ENCODE data around the gene UNC13B. TPM values are rescaled to one million over a fixed set of nuclear protein-coding genes. Genes with fewer than 3 reads are reported as not detected.

Gene UNC13B
- total and polyA plus RNA-seq, 2 of the 8 experiments (the other 6 are each of a cell fraction or from before 2014, with no cell fraction given), result 23.1 to 51.7 TPM

DNA sequence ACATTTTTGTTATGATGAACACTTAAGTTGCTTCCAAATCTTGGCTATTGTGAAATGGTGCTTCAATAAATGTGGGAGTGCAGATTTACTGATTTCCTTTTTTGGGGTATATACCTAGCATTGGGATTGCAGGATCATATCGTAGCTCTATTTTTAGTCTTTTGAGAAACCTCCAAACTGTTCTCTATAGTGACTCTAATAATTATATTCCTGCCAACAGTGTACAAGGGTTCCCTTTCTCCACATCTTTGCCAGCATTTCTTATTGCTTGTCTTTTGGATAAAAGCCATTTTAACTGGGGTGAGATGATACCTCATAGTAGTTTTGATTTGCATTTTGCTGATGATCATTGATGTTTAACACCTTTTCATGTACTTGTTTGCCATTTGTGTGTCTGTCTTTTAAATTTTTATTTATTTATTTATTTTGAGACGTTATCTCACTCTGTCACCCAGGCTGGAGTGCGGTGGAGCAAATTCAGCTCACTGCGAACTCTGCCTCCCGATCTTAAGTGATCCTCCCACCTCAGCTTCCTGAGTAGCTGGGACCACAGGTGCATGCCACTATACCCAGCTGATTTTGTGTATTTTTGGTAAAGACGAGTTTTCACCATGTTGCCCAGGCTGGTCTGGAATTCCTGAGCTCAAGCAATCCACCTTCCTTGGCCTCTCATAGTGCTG, 59.0 kb downstream of the UNC13B start:
- CTCF ChIA-PET (ENCODE audit: partially characterized antibody), result no interaction called here
- H3K4me3 ChIP-seq (ENCODE audit: extremely low read depth in 1 of 4, insufficient read depth in 2 of 4, low read depth in 3 of 4, low read length in 4 of 4), result no peak overlapping the region

More for the DNA sequence above, 59.0 kb downstream of the UNC13B start:
- 92% methylated on average over 6 of the region's 6 CpGs; no CpG with 5 or more reads in 1 of the 2 experiments for WGBS, 2 experiments (ENCODE audit: extremely low coverage in 1 of 2, insufficient coverage in 1 of 2, insufficient read length in 1 of 2, insufficient replicate concordance in 2 of 2, low coverage in 1 of 2, low lambda C conversion rate in 2 of 2, missing lambda C conversion rate in 1 of 2)
- H3K4me2 ChIP-seq (ENCODE audit: insufficient read depth in 1 of 2, low read depth in 2 of 2, low read length in 2 of 2), result no peak overlapping the region
- H4K8ac ChIP-seq (ENCODE audit: extremely low read depth, insufficient read depth, low read length), result no peak overlapping the region
- no peaks in the 10 kb centered on the region for H3K23me2 ChIP-seq (ENCODE audit: low read depth, low read length)
- TF ChIP-seq SIRT6 (IDR thresholded peaks at IDR 0.05; ENCODE audit: low read length), result no peak
- TF ChIP-seq RAD21 (IDR thresholded peaks at IDR 0.05 in 1 of 2, conservative IDR thresholded peaks at IDR 0.05 in 1 of 2; ENCODE audit: low read depth in 2 of 2, low read length in 2 of 2), result no peak
- TF ChIP-seq EP300 (IDR thresholded peaks at IDR 0.05; ENCODE audit: borderline replicate concordance in 1 of 2, low read depth in 2 of 2, low read length in 2 of 2), result no peak
- TF ChIP-seq NRF1 (IDR thresholded peaks at IDR 0.05; ENCODE audit: low read depth, low read length), result no peak
- TF ChIP-seq CBX8 (IDR thresholded peaks at IDR 0.05; ENCODE audit: borderline replicate concordance, low read depth, low read length), result no peak
- no peak for TF ChIP-seq SP1 (IDR thresholded peaks at IDR 0.05; ENCODE audit: low read depth, low read length)
- TF ChIP-seq KDM1A (IDR thresholded peaks at IDR 0.05; ENCODE audit: borderline replicate concordance, low read length), result no peak
- no peak overlapping the region for H3K27ac ChIP-seq (ENCODE audit: low read depth, low read length)
- H2AK5ac ChIP-seq (ENCODE audit: low read depth, low read length), result no peak overlapping the region
- peaks cover 0 to 4% (median 0%) of the 10 kb centered on the region in 4 experiments; a peak in 1 of 7 replicates for H3K4me1 ChIP-seq (replicated peaks in 1 of 4; ENCODE audit: control insufficient read depth in 3 of 4, insufficient read depth in 4 of 4, low read length in 3 of 4)
- H4K20me1 ChIP-seq (replicated peaks in 1 of 2; ENCODE audit: control insufficient read depth in 1 of 2, insufficient read depth in 2 of 2, low read length in 2 of 2), result no peaks in the 10 kb centered on the region
- no peak overlapping the region for H4K91ac ChIP-seq (replicated peaks; ENCODE audit: insufficient read length, low read length)
- H3K79me1 ChIP-seq (ENCODE audit: low read depth, low read length), result no peaks in the 10 kb centered on the region; the same call in 1 of the 2 replicates
- no peak overlapping the region for H3K18ac ChIP-seq (ENCODE audit: extremely low read depth, low read length)
- peaks cover 0 to 12% of the 10 kb centered on the region in 2 experiments; a peak in 1 of 4 replicates for H3K79me2 ChIP-seq (ENCODE audit: control insufficient read depth in 1 of 2, insufficient read depth in 2 of 2, low read length in 2 of 2)
- no peak overlapping the region for H2AFZ ChIP-seq (ENCODE audit: low read length)
- no peaks in the 10 kb centered on the region for H3K27me3 ChIP-seq (replicated peaks in 1 of 4; ENCODE audit: control insufficient read depth in 3 of 4, extremely low read depth in 1 of 4, insufficient read depth in 3 of 4, low read length in 3 of 4)
- peaks cover 0 to 5% of the 10 kb centered on the region in 2 experiments; a peak in 1 of 4 replicates for H3K9me3 ChIP-seq (ENCODE audit: insufficient read depth in 2 of 2, low read depth in 1 of 2, low read length in 1 of 2)
- no peak overlapping the region for H3K14ac ChIP-seq (ENCODE audit: insufficient read length)
- no peak overlapping the region for H3K4ac ChIP-seq (replicated peaks; ENCODE audit: insufficient read length, low read depth, low read length)
- no peak overlapping the region for H3K9ac ChIP-seq (replicated peaks in 1 of 4; ENCODE audit: extremely low read depth in 1 of 4, low read depth in 3 of 4, low read length in 3 of 4)
- no peak overlapping the region for H3K56ac ChIP-seq (replicated peaks; ENCODE audit: insufficient read length, low read depth, low read length)
- H3K23ac ChIP-seq (ENCODE audit: insufficient read length), result no peak overlapping the region
- no peaks in the 10 kb centered on the region for H3K36me3 ChIP-seq (ENCODE audit: control insufficient read depth in 2 of 4, insufficient read depth in 4 of 4, low read length in 3 of 4)
- POLR2A ChIA-PET (ENCODE audit: partially characterized antibody), result no interaction called here
- H2BK5ac ChIP-seq (ENCODE audit: low read depth, low read length), result no peak overlapping the region
- no peak overlapping the region for H2BK120ac ChIP-seq (replicated peaks; ENCODE audit: low read depth, low read length)
- H2BK15ac ChIP-seq (ENCODE audit: low read length), result no peak overlapping the region
- DNase-seq (ENCODE audit: low read depth in 1 of 2, low spot score in 2 of 2), result no peak
- no peak overlapping the region for H4K5ac ChIP-seq (ENCODE audit: insufficient read length, low read depth, low read length)
- H2BK20ac ChIP-seq (ENCODE audit: low read length), result no peak overlapping the region
- H2BK12ac ChIP-seq (ENCODE audit: low read depth, low read length), result no peak overlapping the region
- no peak for FAIRE-seq
